ENCODE results near the gene DCAKD.

DCAKD gene

DNA sequence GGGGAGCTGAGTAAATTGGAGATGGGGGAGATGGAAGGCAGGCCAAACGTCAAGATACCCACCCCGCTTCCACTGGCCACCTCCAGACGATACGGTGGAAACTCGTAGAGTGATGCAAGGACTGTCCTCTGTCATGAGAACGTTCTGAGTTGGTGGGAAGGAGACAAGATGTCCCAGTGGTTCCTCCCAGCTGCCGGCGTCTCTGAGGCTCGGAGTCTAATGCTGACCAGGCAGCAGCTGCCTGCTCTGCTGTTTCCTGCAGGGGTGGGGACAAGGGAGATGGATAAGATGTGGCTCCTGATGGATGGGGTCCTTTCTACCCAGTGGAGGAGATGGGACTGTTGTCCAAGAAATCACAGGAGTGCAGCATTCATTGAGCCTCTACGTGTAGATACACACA, 55.1 kb downstream of the DCAKD start:
- no peak overlapping the region for H3K4me3 ChIP-seq (ENCODE audit: low read depth, low read length)
- TF ChIP-seq, protein P1, sequence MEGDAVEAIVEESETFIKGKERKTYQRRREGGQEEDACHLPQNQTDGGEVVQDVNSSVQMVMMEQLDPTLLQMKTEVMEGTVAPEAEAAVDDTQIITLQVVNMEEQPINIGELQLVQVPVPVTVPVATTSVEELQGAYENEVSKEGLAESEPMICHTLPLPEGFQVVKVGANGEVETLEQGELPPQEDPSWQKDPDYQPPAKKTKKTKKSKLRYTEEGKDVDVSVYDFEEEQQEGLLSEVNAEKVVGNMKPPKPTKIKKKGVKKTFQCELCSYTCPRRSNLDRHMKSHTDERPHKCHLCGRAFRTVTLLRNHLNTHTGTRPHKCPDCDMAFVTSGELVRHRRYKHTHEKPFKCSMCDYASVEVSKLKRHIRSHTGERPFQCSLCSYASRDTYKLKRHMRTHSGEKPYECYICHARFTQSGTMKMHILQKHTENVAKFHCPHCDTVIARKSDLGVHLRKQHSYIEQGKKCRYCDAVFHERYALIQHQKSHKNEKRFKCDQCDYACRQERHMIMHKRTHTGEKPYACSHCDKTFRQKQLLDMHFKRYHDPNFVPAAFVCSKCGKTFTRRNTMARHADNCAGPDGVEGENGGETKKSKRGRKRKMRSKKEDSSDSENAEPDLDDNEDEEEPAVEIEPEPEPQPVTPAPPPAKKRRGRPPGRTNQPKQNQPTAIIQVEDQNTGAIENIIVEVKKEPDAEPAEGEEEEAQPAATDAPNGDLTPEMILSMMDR (IDR thresholded peaks at IDR 0.05; ENCODE audit: insufficient read depth, low read depth, low read length, missing control alignments): no peak
- DNase-seq (ENCODE audit: low read depth): no peak

GRCh38 chr17:44995436-44996001, 55.9 kb downstream of the DCAKD start:
- TF ChIP-seq, protein P1 (IDR thresholded peaks at IDR 0.05; ENCODE audit: insufficient read depth, low read depth, low read length, missing control alignments): no peak
- H3K4me3 ChIP-seq (ENCODE audit: low read depth, low read length): no peak overlapping the region
- DNase-seq (ENCODE audit: low read depth): no peak

GRCh38 chr17:44992242-44992939, 59.0 kb downstream of the DCAKD start:
- H3K4me3 ChIP-seq (ENCODE audit: low read depth, low read length): no peak overlapping the region
- no peak for DNase-seq (ENCODE audit: low read depth)
- TF ChIP-seq, protein P1 (IDR thresholded peaks at IDR 0.05; ENCODE audit: insufficient read depth, low read depth, low read length, missing control alignments): no peak

DNA sequence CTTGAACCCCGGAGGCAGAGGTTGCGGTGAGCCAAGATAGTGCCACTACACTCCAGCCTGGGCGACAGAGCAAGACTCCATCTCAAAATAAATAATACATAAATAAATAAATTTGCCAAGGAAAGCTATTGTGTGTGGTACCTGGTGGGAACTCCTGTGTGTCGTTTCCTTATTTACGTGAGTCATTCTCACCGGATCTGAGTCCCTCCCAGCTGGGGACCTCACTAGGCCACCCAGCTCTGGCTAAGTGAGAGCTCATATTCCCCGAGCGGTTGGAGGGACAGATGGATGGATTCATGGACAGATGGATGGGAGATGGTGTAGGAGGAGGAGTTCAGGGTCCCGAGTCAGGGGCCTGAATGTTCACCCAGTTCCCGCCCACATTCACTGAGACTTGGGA, 60.4 kb downstream of the DCAKD start:
- no peak overlapping the region for H3K4me3 ChIP-seq (ENCODE audit: low read depth, low read length)
- DNase-seq (ENCODE audit: low read depth): no peak

DNA sequence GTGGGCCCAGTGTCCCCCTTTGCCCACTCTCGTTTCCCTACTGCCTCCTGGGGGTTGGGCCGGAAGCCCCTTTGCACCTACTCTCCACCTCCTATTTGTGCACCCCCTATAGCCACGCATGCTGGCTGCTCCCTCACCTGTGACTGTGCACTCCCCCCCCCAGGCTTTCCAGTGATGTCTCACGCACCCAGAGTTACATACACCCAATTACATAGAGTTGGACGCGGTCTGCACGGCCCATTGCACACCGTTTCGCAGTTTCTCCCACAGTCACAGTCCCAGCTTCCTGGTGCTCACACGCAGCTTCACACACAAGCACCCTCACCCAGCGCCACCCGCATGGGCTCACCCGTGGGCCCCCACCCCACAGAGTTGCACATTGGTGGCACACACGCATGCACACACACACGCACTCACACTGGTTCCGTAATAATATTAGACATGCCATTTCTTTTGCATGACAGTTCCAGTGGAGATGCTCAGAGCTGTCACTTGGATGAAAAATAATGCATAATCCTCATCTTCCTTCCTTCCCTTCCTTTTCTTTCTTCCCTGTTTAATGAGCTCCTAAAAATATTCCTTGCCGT, 61.8 kb downstream of the DCAKD start:
- TF ChIP-seq, protein P1 (IDR thresholded peaks at IDR 0.05; ENCODE audit: insufficient read depth, low read depth, low read length, missing control alignments): no peak
- peak; percentile 77 for DNase-seq (ENCODE audit: low read depth)
- no peak overlapping the region for H3K4me3 ChIP-seq (ENCODE audit: low read depth, low read length)

More for the DNA sequence above, 60.4 kb downstream of the DCAKD start:
- TF ChIP-seq, protein P1 (IDR thresholded peaks at IDR 0.05; ENCODE audit: insufficient read depth, low read depth, low read length, missing control alignments): no peak

GRCh38 chr17:44988044-44988942, 63.1 kb downstream of the DCAKD start:
- TF ChIP-seq, protein P1 (IDR thresholded peaks at IDR 0.05; ENCODE audit: insufficient read depth, low read depth, low read length, missing control alignments): no peak
- H3K4me3 ChIP-seq (ENCODE audit: low read depth, low read length): no peak overlapping the region
- DNase-seq (ENCODE audit: low read depth): peak; percentile 44
